Loucy (cell line): ENCODE results near the gene TRAPPC14.

Experiments used
- EZH2phosphoT487 ChIP-seq: fragments of 200-600 bp; IDR thresholded peaks from 2 replicates; pipeline ENCODE4 v1.6.1; 2018; ENCODE audit warnings: antibody characterized with exemption, mild to moderate bottlenecking, moderate library complexity, borderline replicate concordance
- TF ChIP-seq, protein P1 (sequence below): fragments of 200-600 bp; sonication (generic); conservative IDR thresholded peaks from 2 replicates; pipeline ENCODE4 v1.5.1; 2014; ENCODE audit warnings: mild to moderate bottlenecking, antibody characterized with exemption, low read length

DNA sequence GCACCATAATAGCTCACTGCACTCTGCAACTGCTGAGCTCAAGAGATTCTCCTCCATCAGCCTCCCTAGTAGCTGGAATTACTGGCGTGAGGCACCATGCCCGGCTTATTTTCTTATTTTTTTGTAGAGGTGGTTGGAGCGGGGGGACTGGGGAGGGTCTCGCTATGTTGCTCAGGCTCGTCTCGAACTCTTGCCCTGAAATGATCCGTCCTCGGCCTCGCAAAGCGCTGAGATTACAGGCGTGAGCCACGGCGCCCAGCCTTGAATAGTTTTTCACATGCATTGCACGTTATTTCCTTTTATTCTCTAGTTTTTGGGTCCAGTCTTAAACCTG, 10.3 kb downstream of the TRAPPC14 start:
- TF ChIP-seq, protein P1, sequence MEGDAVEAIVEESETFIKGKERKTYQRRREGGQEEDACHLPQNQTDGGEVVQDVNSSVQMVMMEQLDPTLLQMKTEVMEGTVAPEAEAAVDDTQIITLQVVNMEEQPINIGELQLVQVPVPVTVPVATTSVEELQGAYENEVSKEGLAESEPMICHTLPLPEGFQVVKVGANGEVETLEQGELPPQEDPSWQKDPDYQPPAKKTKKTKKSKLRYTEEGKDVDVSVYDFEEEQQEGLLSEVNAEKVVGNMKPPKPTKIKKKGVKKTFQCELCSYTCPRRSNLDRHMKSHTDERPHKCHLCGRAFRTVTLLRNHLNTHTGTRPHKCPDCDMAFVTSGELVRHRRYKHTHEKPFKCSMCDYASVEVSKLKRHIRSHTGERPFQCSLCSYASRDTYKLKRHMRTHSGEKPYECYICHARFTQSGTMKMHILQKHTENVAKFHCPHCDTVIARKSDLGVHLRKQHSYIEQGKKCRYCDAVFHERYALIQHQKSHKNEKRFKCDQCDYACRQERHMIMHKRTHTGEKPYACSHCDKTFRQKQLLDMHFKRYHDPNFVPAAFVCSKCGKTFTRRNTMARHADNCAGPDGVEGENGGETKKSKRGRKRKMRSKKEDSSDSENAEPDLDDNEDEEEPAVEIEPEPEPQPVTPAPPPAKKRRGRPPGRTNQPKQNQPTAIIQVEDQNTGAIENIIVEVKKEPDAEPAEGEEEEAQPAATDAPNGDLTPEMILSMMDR, result no peak
- no peak for TF ChIP-seq EZH2phosphoT487
